Adipocyte (in vitro differentiated cells): ENCODE results near the gene SRGAP1.
"Not testable (repeated sequence)": the region's sequence is repeated elsewhere in the genome, so short reads cannot be mapped to it uniquely, and the experiment has no call there.

Experiments
- DNase-seq: peaks from one replicate; pipeline ENCODE4 v3.0.0-alpha.2; 2015; ENCODE audit warnings: low read depth
- H3K27me3 ChIP-seq: replicated peaks from 2 replicates; pipeline ENCODE4 v1.7.0; 2013; ENCODE audit warnings: mild to moderate bottlenecking, low read length, moderate library complexity; ENCODE audit not compliant: control insufficient read depth, insufficient read depth
- H3K36me3 ChIP-seq: 2 replicates; pipeline ENCODE4 v1.7.0; 2013; ENCODE audit warnings: low read length, mild to moderate bottlenecking, moderate library complexity; ENCODE audit not compliant: control insufficient read depth, insufficient read depth, severe bottlenecking
- H3K4me1 ChIP-seq: 2 replicates; pipeline ENCODE4 v1.7.0; 2013; ENCODE audit warnings: mild to moderate bottlenecking, low read length, moderate library complexity; ENCODE audit not compliant: control insufficient read depth, insufficient read depth
- H3K4me3 ChIP-seq: 2 replicates; pipeline ENCODE4 v1.7.0; 2013; ENCODE audit warnings: mild to moderate bottlenecking, low read length, moderate library complexity
- H3K9ac ChIP-seq: 2 replicates; pipeline ENCODE4 v1.7.0; 2013; ENCODE audit warnings: mild to moderate bottlenecking, low read length, moderate library complexity
- H3K9me3 ChIP-seq: 2 replicates; pipeline ENCODE4 v1.7.0; 2013; ENCODE audit warnings: mild to moderate bottlenecking, low read length, moderate library complexity; ENCODE audit not compliant: control insufficient read depth

The SRGAP1 gene

DNA sequence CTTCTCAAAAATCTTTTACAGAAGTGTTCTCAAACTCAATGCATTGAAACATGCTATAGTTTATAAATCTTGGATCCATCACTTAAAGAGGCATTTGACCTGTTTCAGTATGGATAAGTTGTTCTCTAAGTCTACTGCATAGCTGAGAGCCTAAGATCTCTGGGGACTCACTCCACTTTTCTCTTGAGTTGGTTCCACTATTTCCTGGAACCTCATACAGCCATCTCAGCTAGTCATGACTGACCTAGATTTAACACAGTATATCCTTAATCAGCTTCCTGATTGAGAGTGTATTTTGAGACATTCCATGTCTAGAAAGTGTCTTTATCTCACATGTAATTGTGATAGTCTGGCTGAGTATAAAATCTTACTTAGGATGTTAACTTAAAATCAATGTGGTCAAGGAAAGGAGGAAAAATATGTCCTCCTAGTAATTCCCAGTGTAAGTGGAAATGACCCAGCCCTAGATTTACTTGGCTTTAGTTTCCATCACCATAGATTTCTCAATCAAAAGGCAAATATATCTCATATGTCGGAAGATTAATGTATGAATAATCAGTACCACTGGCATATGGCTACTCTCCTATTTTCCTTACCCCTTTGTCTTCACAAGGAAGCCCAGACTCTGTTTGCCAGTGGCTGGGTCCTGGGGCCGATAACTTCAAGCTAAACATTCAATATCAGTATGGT, 315.7 kb downstream of the SRGAP1 start:
- Histone ChIP-seq H3K36me3 (no peaks in the 10 kb centered on the region), H3K9me3 (peaks cover 3% of the 10 kb centered on the region), H3K27me3 (no peaks in the 10 kb centered on the region), H3K4me1 (peaks cover 19% of the 10 kb centered on the region), H3K4me3 (peak overlapping the region; percentile 41), H3K9ac (peak overlapping the region; percentile 23)
- peak; percentile 42 for DNase-seq

DNA sequence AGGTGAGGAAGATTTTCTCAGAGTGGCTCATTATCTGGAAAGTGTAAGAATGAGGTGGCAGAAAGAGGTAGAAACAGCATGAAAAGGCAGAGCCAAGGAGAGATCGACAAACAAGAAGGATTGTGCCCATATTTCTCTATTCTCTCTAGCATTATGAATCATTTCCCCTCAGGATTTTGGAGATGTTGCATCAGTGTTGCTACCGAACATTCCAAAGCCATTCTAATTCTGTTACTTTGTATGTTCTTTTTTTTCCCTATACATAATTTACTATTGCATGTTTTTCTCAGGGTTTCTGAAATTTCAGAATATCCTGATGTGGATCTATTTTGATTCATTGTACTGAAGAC, 316.2 kb downstream of the SRGAP1 start:
- Histone ChIP-seq H3K9ac (peak overlapping the region; percentile 24), H3K9me3 (peaks cover 3% of the 10 kb centered on the region), H3K4me3 (peak overlapping the region; percentile 41), H3K27me3 (no peaks in the 10 kb centered on the region), H3K36me3 (no peaks in the 10 kb centered on the region), H3K4me1 (peaks cover 19% of the 10 kb centered on the region)
- peak; percentile 87 for DNase-seq

DNA sequence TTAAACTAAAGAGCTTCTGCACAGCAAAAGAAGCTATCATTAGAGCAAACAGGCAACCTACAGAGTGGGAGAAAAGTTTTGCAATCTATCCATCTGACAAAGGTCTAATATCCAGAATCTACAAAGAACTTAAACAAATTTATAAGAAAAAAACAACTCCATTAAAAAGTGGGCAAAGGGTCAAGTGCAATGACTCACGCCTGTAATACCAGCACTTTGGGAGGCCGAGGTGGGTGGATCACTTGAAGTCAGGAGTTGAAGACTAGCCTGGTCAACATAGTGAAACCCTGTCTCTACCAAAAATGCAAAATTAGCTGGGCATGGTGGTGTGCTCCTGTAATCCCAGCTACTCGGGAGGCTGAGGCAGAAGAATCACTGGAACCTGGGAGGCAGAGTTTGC, 322.1 kb downstream of the SRGAP1 start:
- H3K4me3 ChIP-seq, H3K27me3 ChIP-seq, H3K9me3 ChIP-seq, H3K9ac ChIP-seq, H3K36me3 ChIP-seq, DNase-seq: not testable (repeated sequence)
- peaks cover 15% of the 10 kb centered on the region for H3K4me1 ChIP-seq

DNA sequence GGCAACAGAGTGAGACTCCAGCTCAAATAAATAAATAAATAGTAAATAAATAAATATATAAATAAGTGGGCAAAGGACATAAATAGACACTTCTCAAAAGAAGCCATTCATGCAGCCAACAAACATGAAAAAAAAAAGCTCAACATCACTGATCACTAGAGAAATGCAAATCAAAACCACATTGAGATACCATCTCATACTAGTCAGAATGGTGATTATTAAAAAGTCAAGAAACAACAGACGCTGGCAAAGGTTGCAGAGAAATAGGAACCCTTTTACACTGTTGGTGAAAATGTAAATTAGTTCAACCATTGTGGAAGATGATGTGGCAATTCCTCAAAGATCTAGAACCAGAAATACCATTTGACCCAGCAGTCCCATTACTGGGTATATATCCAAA, 322.5 kb downstream of the SRGAP1 start:
- H3K27me3 ChIP-seq, H3K9ac ChIP-seq, H3K4me3 ChIP-seq, H3K9me3 ChIP-seq, DNase-seq, H3K36me3 ChIP-seq: not testable (repeated sequence)
- peaks cover 19% of the 10 kb centered on the region for H3K4me1 ChIP-seq

DNA sequence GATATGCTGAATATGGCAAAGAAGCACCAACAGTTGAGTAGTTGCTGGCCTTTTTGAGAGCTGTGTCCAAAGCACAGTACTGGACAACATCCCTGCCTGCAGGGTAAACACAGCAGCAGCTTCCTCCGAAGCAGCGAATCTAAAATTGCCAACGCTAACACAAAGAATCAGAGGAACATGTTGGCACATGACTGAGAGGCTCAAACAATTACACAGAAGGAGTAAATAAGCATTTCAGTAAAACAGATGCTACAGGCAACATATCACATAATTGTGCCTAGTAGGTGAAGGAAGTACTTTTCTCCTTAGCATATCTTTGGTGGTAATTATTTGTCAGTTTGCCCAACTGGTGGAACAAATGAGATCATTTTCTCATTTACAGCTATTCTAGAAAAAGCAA, 325.5 kb downstream of the SRGAP1 start:
- Histone ChIP-seq H3K4me3 (no peak overlapping the region), H3K36me3 (no peaks in the 10 kb centered on the region)

DNA sequence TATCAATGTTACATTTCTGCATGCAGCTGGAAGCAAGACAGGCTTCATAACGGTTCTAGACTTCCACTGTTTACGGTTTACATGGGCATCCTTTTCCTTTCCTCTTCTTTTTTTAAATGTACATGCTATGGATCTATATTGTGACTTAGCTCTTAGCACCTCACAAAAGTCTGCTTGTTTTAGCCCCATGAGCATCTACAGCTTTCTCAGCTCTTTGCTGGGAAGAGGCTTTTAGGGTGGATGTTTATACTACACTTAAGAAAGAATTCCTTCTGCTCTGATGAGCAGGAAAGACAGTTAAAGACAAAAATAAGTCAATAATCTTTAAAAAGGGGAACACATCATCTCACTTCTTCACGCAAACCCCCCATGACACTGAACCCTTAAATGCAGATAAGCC, 326.2 kb downstream of the SRGAP1 start:
- no peak for DNase-seq
- H3K4me3 ChIP-seq: no peak overlapping the region
- no peak overlapping the region for H3K9ac ChIP-seq
- H3K9me3 ChIP-seq: peaks cover 3% of the 10 kb centered on the region
- H3K27me3 ChIP-seq: no peaks in the 10 kb centered on the region
- H3K36me3 ChIP-seq: no peaks in the 10 kb centered on the region
- H3K4me1 ChIP-seq: peaks cover 40% of the 10 kb centered on the region

More for the DNA sequence above, 325.5 kb downstream of the SRGAP1 start:
- H3K9me3 ChIP-seq: peaks cover 3% of the 10 kb centered on the region
- peaks cover 35% of the 10 kb centered on the region for H3K4me1 ChIP-seq
- no peak overlapping the region for H3K9ac ChIP-seq
- no peaks in the 10 kb centered on the region for H3K27me3 ChIP-seq
- DNase-seq: no peak

DNA sequence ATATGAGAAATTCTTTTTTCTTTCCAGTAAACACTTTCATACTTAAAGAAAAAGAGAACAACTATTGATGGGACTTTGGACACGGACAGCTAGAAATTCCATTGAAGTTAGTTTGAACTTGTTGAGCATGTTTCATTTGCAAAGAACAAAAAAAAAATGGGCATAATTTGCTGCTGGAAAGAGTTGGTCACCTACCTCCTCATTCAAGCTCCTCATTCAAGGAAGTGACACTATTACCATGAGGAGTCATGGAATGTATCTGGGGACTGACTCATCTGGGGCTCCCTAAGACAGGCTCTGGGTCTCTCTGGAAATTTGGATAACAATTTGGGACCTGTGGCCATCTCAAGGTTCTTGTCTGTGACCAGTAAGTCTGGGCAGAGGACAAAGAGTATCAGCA, 327.2 kb downstream of the SRGAP1 start:
- no peaks in the 10 kb centered on the region for H3K27me3 ChIP-seq
- peaks cover 43% of the 10 kb centered on the region for H3K4me1 ChIP-seq
- peak overlapping the region; percentile 22 for H3K4me3 ChIP-seq
- peak; percentile 52 for DNase-seq
- H3K9me3 ChIP-seq: no peaks in the 10 kb centered on the region
- H3K9ac ChIP-seq: peak overlapping the region; percentile 26
- H3K36me3 ChIP-seq: no peaks in the 10 kb centered on the region

DNA sequence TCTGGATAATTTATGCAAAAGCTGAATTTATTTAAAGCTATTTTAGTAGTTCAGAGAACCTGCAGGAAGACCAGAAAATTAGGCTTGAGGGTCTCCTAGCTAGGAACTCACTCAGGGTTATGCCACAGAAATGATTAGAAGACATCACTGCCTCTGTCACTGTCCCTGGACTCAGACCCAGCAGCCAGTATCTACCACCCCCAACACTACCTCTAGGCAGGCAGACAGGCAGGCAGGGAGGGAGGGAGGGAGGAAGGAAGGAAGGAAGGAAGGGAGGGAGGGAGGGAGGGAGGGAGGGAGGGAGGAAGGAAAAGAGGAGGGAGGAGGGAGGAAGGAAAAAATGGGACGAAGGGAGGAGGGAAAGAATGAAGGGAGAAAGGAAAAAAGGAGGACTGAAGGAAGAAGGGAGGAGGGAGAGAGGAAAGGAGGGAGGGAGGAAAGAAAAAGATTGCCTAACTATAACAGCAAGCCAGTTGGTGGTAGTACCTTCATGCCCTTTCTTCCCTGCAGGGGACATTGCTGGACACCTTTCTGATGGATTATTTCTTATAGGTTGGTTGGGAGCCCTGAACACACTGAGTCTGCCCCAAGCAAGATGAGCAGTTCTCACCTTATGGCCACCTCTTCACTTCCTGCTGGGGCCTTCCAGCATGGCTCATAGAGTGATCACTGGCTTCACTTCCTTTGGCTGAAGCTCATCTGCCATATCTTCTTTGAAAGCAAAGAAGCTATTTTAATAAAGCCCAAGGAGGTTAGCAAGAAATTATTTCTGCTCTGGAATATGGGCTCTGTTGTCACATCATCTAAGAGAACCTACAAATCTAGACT, 327.9 kb downstream of the SRGAP1 start:
- Histone ChIP-seq H3K9ac (peak overlapping the region; percentile 4), H3K4me1 (peaks cover 43% of the 10 kb centered on the region), H3K27me3 (no peaks in the 10 kb centered on the region), H3K36me3 (no peaks in the 10 kb centered on the region), H3K9me3 (no peaks in the 10 kb centered on the region), H3K4me3 (peak overlapping the region; percentile 22)
- DNase-seq: no peak

DNA sequence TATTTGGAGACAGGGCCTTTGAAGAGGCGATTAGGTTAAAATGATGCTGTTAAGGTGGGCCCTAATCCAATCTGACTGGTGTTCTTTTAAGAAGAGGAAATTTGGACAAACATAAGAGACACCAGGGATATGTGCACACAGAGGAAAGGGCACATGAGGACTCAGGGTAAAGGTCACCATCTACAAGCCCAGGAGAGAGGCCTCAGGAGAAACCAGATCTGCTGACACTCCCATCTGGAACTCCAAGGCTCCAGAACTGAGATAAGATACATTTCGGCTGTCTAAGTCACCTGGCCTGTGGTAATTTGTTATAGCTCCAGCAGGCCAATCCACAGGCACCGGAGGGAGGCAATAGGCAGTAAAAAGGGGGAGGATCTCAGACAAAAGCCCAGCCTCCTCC, 329.0 kb downstream of the SRGAP1 start:
- Histone ChIP-seq H3K4me1 (peaks cover 53% of the 10 kb centered on the region), H3K27me3 (no peaks in the 10 kb centered on the region), H3K36me3 (no peaks in the 10 kb centered on the region), H3K4me3 (no peak overlapping the region), H3K9me3 (no peaks in the 10 kb centered on the region), H3K9ac (no peak overlapping the region)
- no peak for DNase-seq

DNA sequence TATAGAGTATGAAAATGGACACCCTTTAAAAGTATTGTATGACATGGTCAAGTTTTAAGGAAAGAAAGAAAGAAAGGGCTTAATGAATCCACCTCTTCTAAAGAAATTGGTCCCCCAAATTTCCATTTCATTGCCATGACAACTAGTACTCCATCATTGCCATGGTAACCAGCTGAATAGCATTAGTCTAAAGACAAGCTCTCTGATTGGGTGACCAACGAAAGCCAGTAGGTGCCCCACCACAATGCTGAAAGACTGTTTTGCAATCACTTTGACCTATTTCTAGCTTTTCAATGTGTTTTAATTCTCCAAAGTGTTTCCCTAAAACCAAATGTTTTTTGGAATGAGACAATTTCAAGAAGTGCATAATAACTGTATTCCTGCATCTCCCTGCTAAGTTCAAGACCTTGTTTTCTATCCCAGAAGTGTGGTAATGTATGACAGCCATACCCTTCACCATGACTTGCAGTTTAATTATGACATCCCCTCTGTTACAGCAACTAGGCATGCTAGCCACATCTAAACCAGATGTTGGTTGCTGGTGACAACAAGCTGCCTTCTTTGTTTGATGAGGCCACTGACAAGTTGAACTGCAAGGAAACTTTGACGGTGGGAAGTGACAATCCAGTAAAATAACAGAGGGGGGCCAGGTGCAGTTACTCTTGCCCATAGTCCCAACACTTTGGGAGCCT, 330.9 kb downstream of the SRGAP1 start:
- H3K36me3 ChIP-seq: no peaks in the 10 kb centered on the region
- H3K9ac ChIP-seq: no peak overlapping the region
- peaks cover 63% of the 10 kb centered on the region for H3K4me1 ChIP-seq
- no peaks in the 10 kb centered on the region for H3K27me3 ChIP-seq
- H3K4me3 ChIP-seq: no peak overlapping the region
- DNase-seq: peak; percentile 53
- no peaks in the 10 kb centered on the region for H3K9me3 ChIP-seq

DNA sequence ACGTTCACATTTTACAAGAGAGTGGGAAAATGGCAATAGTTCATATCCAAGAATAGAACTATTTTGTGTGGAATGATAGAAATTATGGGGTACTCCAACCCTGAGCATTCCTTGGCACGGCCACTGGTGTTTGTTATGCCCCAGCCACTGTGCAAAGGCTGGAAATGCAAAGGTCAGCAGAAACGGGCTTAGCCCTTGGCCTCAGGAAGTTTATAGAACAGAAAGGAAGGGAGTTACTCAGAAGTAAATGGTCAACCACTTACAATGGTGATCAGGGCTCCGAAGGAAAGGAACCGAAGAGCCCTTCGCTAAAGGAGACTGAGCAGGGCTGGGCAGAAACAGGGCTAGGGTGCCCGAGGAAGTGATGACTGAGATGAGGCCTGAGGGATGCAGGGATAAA, 332.5 kb downstream of the SRGAP1 start:
- Histone ChIP-seq H3K4me3 (no peak overlapping the region), H3K27me3 (no peaks in the 10 kb centered on the region), H3K9me3 (no peaks in the 10 kb centered on the region), H3K4me1 (peaks cover 62% of the 10 kb centered on the region), H3K9ac (no peak overlapping the region), H3K36me3 (no peaks in the 10 kb centered on the region)
- DNase-seq: no peak
